Omental fat pad (tissue), 4 donors: ENCODE data around the gene RAB11FIP3. TPM values are rescaled to one million over a fixed set of nuclear protein-coding genes. Genes with fewer than 3 reads are reported as not detected.
A peak's percentile ranks its signal among the peaks of the same experiment; 100 is the strongest.
"Not testable (repeated sequence)": the region's sequence is repeated elsewhere in the genome, so short reads cannot be mapped to it uniquely, and the experiment has no call there.

Source experiments
- ATAC-seq: fragments of 150-250 bp; one replicate; pipeline ENCODE4 v1.9.1; 2016; ENCODE audit warnings: mild to moderate bottlenecking, moderate library complexity; ENCODE audit not compliant: low FRiP score
- DNase-seq: peaks from one replicate; pipeline ENCODE4 v3.0.0-alpha.2; 2019; ENCODE audit warnings: low spot score
- CTCF ChIP-seq, 3 donors: fragments of 450-650 bp; IDR thresholded peaks; one replicate each; pipeline ENCODE4 v1.5.1; 2016 to 2017; ENCODE audit warnings: antibody characterized with exemption in 3 of 3, mild to moderate bottlenecking in 3 of 3, moderate library complexity in 2 of 3
- total RNA-seq, 4 donors: library from RNA; depleted of rRNA; stranded (reverse); fragments of >200 nt; gene quantifications; one replicate each; pipeline ENCODE4 v1.1.0, GENCODE V29; 2016

RAB11FIP3 gene
- total RNA-seq, 4 donors from 2014 or later: 24.9 to 52.2 (median 48.7) TPM

GRCh38 chr16:383326-384051, 42.0 kb upstream of the RAB11FIP3 start:
- no peak for ATAC-seq
- no peak for TF ChIP-seq CTCF (IDR thresholded peaks at IDR 0.05)
- DNase-seq: no peak

GRCh38 chr16:386641-387156, 38.8 kb upstream of the RAB11FIP3 start:
- DNase-seq (no peak), ATAC-seq (no peak)
- TF ChIP-seq CTCF (IDR thresholded peaks at IDR 0.05): no peak

GRCh38 chr16:387761-388666, 37.4 kb upstream of the RAB11FIP3 start:
- ATAC-seq, DNase-seq: not testable (repeated sequence)

GRCh38 chr16:389352-389751, 36.1 kb upstream of the RAB11FIP3 start:
- no peak for TF ChIP-seq CTCF (IDR thresholded peaks at IDR 0.05)

GRCh38 chr16:391885-392335, 33.5 kb upstream of the RAB11FIP3 start:
- DNase-seq (no peak), ATAC-seq (peak; percentile 45)
- no peak for TF ChIP-seq CTCF (IDR thresholded peaks at IDR 0.05)

More at GRCh38 chr16:389352-389751, 36.1 kb upstream of the RAB11FIP3 start:
- DNase-seq (no peak), ATAC-seq (no peak)

- DNase-seq: no peak
- TF ChIP-seq CTCF (IDR thresholded peaks at IDR 0.05): no peak
- no peak for ATAC-seq
Observed at GRCh38 chr16:392450-393030, 32.9 kb upstream of the RAB11FIP3 start.

- DNase-seq: no peak
- no peak for ATAC-seq
- TF ChIP-seq CTCF (IDR thresholded peaks at IDR 0.05): no peak
Observed at GRCh38 chr16:396199-396598, 29.2 kb upstream of the RAB11FIP3 start.
